HG03571 (cell line): Measurements from ENCODE around the gene PTPRK.
"Not testable (repeated sequence)": the region's sequence is repeated elsewhere in the genome, so short reads cannot be mapped to it uniquely, and the experiment has no call there.

ENCODE experiments used
- ATAC-seq: cut with Tn5 transposase; IDR thresholded peaks from one replicate; pipeline ENCODE4 v1.9.1; 2021; ENCODE audit not compliant: unreplicated experiment

PTPRK gene

DNA sequence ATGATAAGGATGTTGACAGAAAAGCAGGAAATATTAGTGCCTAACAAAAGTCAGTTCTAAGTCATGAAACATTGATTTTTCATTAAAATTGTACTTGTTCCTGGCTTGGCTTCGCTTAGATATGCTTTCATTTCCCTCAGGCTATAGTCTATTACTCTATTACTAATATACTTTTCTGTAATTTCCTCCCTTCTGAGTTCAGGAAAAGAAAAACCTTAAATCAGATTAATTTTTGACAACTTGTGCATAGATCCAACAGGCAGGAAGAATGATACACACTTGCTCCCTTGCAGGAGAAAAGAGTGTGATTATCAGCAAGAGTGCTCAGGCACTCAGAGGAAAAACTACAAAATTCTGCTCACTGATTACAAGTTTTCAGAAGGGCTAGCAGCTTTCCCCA, 474.4 kb downstream of the PTPRK start:
- no peak for ATAC-seq

DNA sequence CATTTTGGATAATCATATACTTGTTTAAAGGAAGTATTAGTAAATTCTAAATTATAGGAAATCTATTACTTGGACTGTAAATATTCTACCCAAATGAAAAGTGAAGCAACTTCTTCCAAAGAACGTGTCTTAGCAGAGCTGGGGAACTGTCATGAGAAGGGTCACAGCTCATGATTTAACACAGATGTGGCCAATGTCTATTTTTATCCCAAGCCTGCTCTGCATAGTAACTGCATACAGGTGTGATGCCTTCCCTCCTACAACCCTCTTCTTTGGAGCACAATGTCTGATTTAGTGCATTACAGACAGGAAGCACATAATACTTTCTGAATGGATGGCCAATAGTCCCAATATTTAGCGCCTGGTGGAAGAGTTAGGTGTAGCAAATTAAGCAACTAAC, 480.9 kb downstream of the PTPRK start:
- ATAC-seq, result no peak

DNA sequence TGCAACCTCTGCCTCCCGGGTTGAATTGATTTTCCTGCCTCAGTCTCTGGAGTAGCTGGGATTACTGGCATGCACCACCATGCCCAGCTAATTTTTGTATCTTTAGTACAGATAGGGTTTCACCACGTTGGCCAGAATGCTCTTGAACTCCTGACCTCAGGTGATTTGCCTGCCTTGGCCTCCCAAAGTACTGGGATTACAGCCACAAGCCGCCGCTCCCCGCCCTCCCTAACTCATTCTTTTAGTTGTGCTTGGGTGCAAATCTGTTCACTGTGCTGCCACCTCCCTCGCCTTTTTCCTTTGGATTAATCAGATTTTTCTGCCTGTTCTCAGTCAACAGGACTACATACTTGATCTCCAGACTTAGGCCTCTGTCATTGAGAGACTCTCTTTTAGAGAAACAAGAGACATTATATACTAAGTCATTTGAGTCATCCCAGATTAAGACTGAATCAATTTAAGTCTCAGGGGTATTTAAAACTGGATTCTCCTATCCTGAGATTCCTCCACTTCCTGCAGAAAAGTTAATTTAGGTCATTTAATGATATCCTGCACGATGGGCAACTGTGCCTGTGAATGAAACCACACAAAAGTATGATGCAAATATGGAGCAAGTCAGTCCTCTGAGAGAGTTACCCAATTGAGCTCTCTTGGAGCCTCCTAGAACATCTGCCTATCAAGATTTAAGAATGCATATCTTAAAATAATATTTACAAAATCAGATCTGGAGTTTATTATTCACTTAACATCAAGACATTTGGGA, 483.4 kb downstream of the PTPRK start:
- ATAC-seq, result no peak

DNA sequence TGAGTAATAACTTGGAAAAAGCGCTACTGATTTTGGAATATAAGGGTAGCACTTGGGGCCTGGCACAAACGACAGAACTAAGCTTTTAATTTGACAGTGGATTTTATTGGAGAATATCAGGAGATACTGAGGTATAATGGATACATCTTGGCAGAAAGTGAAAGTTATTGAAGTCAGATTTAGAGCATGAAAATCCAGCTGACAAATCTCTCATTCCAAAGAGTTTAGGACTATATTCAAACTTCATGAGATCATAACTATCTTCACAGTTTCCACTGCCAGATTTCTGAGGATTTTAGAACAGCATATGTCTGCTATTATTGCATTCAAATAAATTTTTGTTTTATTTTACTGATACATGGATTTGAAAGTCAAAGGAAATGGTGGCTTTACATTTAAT, 487.2 kb downstream of the PTPRK start:
- no peak for ATAC-seq

DNA sequence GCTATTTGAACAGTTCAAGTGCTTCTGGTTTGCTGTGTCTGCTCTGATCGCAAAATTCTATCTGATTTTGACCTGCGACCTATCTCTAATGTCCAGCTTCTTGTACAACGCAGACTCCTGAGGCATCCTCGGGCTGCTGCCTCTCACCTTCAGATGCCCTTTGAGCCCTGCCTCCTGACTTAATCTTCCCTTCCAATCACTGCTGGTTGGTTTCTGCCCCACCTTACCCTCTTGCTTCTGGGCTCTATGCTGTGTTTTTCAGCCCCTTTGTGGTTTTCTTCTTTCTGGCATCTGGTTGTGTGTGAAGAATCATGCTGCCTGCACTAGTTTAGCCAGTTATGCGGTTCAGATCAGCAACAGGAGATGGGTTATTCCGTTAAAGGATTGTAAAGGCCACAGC, 488.4 kb downstream of the PTPRK start:
- ATAC-seq, result no peak

DNA sequence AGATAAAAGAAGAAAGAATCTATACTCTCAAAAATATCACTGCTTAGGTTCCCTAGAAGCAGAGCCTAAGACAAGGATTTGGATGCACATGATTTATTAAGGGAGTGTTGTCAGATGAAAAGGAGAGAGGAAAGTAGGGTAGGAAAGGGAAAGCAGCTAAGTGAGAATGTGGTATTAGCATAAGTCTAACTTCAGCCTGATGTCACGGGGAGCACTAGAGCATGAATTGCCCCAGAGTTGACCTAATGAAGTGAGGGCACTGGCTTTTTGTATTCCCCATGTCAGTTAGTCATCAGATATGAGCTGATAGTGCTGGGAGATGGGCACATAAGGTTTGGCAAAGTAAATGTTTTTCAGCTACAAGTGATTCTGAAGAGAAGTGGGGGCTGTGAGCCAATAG, 490.6 kb downstream of the PTPRK start:
- no peak for ATAC-seq

DNA sequence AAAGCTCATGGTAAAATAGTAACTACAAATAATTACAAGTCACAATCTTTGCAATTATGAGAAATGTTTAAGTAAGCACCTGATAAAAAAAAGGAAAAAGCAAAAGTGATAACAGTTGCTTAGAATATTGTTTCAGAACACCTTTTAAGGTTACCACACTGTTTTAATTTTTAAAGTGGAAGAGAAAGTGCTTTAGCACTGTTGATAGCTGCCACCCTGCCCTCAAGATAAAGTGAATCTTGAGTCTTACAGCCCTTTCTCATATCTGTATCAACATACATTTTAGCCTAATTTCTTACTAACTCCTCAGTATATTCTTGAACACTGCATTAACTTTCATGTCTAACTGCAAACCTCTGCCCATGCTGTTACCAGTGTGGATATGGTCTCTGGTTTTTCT, 492.2 kb downstream of the PTPRK start:
- ATAC-seq, result no peak

DNA sequence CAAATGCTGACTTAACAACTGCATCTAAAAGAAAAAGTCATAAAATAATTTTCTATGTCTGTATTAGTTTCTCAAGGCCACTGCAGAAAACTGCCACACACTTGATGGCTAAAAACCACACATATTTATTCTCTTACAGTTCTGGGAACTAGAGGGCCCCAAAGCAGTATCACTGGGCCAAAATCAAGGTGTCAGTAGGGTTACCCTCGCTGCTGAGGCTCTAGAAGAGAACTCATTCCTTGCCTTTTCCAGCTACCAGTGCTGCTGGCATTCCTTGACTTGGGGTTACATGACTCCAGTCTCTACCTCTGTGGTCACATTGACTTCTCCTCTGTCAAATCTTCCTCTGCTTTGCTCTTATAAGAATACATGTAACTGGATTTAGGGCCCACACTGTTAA, 494.9 kb downstream of the PTPRK start:
- no peak for ATAC-seq

DNA sequence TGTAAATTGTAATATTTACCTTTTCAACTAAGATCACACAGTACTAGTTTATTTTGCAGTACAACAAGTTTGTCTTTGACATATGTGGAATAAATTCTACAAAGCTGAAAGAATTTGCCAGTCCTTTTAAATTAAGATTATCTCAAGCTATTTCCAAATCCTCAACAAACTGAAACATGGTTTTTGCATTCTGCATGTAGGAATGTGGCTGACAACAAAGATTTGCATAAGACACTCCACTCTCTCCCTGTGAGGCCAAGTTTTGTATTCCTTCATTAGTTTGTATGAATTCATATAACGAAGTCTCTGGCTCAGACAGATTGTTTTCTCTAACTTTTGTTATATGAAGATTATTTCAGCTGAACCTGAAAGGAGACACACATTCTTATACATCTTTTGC, 495.4 kb downstream of the PTPRK start:
- ATAC-seq, result no peak

DNA sequence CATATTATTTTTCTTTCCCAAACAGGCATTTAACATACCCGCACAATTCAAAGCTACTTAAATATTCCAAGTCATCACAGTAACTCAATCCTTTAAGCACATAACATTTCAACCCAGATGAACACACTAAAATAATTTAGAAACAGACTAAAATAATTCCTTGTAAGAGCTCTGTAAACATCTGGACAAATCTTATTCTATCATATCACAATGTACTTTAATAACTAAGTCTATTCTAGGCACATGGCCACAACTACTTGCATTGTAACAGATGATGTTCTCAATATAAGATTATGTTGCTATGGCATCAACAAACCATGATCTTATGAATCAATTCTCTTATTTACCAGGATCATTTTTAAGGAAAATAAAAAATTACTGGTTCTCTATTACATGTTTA, 496.4 kb downstream of the PTPRK start:
- ATAC-seq, result no peak

DNA sequence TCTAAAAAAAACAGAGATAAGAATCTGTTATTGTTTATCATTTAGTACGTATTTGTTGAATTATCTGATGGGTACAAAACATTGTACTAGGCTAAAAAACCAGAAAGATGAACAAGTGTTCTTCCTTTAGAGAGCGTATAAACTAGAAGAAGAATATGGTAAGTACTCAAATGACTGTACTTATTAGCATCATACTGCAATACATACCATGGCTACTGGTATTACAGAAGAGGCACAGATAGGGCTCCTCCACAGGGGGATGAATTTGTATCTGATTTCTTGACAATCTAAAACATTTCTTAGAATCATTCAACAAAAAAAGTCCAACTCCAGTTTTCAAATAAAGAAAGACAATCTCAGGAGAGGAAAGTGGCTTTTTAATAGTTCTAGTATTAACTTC, 501.6 kb downstream of the PTPRK start:
- no peak for ATAC-seq

DNA sequence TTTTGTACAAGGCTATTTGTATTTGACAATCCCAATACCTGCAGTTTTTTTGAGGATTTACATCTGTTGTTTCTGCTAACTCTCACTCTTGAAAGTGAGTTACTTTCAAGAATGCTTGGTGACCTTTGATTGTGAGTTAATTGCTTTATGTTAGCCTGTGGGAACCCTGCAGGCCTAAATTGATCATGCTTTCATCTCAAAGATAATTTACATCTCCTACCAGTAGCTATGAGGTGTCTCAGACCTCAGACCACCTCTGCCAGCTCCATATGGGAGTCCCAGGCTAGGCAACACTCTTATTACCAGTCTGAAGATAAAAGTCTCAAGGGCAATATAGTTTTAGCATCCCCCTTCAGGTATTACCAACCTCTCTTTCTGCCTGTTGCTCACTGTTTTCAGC, 503.1 kb downstream of the PTPRK start:
- ATAC-seq, result no peak

DNA sequence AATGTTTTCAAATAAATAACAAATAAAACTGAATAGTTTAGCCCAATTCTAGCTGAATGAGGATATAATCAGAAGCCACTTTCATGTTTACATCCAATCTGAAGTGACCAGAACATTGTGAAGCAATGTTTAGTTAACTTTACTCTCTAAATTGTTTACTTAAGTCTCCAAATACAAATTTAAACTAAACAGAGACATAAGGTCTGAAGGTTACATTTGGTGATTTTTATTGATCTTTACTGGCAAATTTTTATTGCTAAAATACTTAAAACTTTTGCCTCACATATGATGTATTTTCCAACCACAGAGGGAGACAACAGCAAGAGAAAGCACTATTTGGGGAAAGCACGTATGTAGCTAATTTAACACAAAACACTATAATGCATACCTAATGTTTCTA, 512.7 kb downstream of the PTPRK start:
- no peak for ATAC-seq

DNA sequence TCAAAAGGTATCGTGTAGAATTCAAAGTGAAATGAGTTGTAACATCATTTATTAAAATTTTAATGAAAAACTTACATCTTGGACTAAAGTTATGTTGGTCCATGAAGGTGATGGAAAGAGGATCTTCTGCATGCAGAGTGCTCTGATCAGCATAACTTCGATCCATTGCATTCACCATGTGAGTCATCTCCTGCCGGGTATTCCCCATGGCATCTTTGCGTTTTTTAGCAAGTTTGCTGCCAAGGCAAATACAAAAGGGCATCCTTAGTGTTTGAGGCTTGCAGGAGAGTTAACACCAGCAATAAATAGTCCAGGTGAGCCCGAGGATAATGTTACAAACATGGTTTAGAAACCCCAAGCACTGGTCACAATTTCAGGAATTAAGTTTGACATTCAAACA, 515.4 kb downstream of the PTPRK start:
- no peak for ATAC-seq

DNA sequence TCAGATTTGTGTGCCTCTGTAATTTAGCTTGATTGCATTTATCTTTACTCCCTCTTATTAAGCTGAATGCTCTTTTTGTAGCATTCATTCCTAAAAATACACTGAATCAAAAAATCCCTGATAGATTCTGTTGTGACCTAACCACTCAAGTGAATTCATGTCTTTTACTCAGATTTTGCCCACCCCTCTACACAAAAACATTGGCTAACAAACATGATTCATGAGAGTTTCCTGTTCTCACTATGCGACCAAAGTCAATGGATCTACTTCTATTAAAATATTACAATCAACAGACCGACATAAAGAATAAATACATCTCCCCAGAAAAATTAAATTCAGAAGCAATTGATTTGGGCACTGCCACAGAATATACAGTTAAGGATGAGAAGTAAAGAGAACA, 520.0 kb downstream of the PTPRK start:
- ATAC-seq, result no peak

DNA sequence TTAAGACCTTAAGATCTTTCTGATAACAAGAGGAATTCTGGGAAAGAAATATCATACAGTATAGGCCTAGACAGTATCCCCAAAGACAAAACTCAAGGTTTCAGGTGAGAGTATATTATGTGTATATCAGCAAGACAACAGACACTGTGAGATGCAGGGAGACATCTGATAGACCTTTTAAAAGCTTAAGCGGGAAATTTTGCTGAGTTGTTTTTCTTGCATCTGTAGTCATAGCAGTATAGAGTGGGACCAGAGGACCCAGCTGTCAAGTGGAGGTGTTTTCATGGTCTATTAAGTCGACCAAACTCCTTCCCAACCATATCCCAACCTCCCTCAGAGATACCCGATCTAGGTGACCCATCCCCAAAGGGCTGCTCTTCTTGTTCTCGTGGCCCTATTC, 521.4 kb downstream of the PTPRK start:
- ATAC-seq, result no peak

DNA sequence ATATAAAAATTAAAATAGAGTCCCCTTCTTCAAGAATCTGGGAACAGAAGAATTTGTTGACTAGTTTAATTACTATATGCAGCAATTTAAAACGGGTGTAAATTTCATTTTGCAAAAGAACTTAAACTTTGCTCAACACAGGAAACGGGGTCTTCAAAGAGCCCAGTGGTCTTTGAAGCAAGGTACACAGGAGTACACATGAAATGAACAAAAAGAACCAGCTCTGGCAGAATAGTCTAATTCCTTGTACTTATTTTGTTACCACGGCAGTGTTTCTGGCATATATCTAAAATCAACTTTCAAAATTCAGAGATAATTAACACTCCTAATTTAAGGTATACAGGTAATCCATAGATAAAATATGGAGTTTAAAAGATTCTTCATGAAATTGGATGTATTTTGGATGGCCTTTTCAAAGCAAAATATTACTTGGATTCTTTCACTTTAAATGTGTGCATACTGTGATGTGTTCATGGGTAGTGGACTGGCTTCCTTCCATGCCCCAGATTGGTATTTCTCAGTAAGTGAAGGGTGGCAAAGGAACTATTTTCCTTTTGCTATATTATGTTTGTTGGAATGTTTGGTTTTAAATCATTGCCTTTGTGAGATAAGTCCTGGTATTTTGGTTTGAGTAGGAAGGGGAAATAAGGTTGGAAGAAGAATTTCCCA, 522.8 kb downstream of the PTPRK start:
- no peak for ATAC-seq

DNA sequence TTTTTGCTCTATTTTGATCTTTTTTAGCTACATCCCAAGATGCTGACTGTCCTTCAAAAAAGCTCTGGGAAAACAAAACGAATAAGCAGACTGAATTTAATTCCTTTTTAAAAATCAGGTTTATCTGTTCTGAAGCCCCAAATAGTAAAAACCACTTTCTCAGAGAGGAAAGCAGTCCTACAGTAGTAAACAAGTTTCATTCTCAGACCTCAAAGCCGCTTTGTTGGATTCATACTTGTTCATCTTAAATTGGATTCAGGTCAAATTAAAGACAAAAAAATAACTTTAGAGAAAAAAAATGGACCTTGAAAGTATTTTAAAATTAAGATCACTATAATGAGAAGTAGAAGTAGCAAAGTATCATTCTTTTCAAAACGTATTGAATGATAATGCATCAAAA, 523.5 kb downstream of the PTPRK start:
- no peak for ATAC-seq

DNA sequence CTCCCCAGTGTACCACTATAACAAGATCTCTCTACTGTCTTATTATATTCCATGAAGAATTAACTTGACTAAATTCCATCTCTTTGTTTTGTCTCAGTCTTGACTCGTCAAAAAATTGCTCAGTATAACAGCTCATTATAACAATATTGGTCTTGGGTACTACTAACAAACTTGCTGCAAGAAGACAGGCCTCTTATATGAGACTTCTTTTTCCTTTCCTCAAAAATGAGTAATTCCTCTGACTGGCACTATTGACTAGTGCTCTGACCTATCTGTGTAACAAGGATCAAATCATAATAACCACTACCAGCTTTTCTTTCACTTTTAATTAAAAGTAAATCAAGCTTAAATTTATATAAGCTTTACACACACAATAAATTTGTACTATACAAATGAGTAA, 528.3 kb downstream of the PTPRK start:
- ATAC-seq, result no peak

DNA sequence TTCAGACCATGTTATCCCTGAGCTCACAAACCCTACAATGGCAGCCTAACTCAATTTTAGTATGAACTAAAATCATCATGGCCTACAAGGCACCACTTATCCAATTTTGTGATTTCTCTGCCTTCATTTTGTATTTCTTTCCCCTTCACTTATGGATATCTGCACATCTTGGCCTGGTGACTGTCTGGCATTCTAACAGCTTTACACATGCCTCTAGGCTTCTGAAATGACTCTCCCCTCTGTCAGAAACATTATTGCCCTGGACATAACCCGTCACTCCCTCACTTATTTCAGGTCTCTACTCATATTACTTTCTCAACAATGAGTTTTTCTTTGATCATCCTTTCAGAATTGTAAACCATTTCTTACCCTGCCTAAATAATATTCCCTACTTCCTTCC, 530.3 kb downstream of the PTPRK start:
- no peak for ATAC-seq

DNA sequence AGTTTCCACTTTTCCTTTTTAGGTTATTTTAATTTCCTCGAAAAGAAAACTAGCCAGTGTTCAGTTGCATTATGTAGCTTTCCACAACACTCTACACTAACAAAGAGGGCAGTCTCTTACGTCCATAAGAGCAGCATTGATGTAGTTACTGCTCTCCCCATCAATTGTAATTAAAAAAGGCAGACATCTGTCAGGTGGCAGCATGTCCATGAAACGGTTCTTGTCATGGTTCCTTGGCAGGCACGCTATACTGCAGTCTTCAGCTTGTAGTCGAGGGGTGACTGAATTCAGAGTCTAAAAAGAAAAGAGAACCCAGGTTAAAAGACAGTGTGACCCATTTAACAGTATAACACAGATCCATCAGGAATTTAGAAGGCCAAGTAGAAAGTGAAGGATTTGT, 539.4 kb downstream of the PTPRK start:
- no peak for ATAC-seq

DNA sequence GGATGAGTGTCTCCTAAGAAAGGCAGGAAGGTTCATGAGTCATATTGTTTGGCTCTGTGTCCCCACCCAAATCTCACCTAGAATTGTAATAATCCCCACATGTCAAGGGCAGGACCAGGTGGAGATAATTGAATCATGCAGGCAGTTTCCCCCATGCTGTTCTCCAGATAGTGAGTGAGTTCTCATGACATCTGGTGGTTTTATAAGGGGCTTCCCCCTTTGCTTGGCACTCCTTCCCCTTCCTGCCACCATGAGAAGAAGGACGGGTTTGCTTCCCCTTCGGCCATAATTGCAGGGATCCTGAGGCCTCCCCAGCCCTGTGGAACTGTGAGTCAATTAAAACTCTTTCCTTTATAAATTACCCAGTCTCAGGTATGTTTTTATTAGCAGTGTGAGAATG, 542.2 kb downstream of the PTPRK start:
- not testable (repeated sequence) for ATAC-seq

DNA sequence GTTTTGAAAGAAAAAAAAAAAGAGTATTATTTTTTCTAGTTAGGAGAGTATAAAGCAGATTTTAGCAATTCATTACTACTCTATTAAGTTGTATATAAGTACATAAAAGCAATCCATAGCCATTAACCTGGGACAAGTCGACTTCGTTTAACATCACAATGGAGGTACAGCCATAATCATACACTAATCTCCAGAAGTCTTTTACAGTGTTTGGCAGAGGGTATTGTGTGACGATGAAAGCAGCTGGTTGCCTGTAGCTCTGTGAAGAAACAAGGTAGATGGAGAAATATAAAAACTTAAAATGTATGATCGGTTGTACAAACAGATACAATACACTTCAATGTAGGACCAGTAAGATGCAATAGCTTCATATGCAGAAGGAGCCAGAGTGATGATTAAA, 543.6 kb downstream of the PTPRK start:
- ATAC-seq, result no peak
